Mucosa of descending colon (tissue), 3 donors: ENCODE data around the gene MLLT10. TPM values are rescaled to one million over a fixed set of nuclear protein-coding genes. Genes with fewer than 3 reads are reported as not detected.

Experiments
- ATAC-seq: fragments of 200-7000 bp; cut with Tn5 transposase; one replicate; pipeline ENCODE4 v1.9.1; 2020; ENCODE audit warnings: mild to moderate bottlenecking, moderate library complexity
- DNase-seq, 3 donors: peaks; one replicate each; pipeline ENCODE4 v3.0.0-alpha.2; 2020
- H3K36me3 ChIP-seq: fragments of 200-600 bp; one replicate; pipeline ENCODE4 v1.8.0; 2021; ENCODE audit warnings: low read depth, mild to moderate bottlenecking
- H3K4me1 ChIP-seq: fragments of 200-600 bp; one replicate; pipeline ENCODE4 v1.8.0; 2021; ENCODE audit warnings: low read depth, mild to moderate bottlenecking
- H3K4me3 ChIP-seq: fragments of 200-600 bp; one replicate; pipeline ENCODE4 v1.8.0; 2021; ENCODE audit warnings: mild to moderate bottlenecking
- H3K9me3 ChIP-seq: fragments of 200-600 bp; one replicate; pipeline ENCODE4 v1.8.0; 2021; ENCODE audit warnings: mild to moderate bottlenecking
- CTCF ChIP-seq: fragments of 200-600 bp; IDR thresholded peaks from one replicate; pipeline ENCODE4 v1.8.0; 2022; ENCODE audit warnings: antibody characterized with exemption, mild to moderate bottlenecking
- intact Hi-C, 2 donors: fragments of 100-400 bp; cut with DNase I in 1 of 2; cut with micrococcal nuclease in 1 of 2; formaldehyde crosslinking; loops; one replicate each; pipeline versions ENCODE4 v1.11.0 to v1.11.1; 2022; cut with DNase I, micrococcal nuclease
- total RNA-seq, 3 donors: library from RNA; stranded (reverse); fragmentation: NEBNext Ultra II Directional in 2 of 3; extraction: Animal tissue kit (Norgen Biotek cat#: 25700) in 2 of 3; gene quantifications; one replicate each; pipeline versions ENCODE4 v1.2.1 to v1.2.4, GENCODE V29; 2021 to 2023
- donor health status: DM: no; HTN: no; CAD: no; lungs with moderate emphysema.
- donor health status: DM: no; HTN: no; CAD: no.
- donor health status: DM: no; HTN: yes; CAD: no.

MLLT10 gene
- total RNA-seq, 3 donors from 2014 or later, result 29.6 to 43.1 (median 35.8) TPM

DNA sequence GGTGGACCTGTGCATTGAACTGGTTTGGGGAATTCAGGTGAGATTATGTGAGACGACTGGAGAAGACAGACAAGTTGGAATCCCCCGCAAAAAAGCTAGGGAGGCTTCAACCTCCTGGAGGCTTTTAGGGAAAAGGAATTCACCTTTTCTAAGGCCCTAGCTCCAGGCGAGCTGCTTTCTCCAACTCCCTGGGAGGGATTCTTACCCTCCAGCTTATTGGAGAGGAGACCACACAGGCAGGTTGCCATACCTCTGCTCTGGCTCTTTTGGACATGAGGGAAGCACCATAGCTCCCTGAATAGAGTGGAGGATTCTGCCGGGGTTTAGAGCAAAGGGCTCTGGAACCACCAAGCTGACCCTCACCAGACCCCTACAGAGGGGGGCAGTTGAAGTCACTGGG lies 213.8 kb downstream of the MLLT10 start:
- intact Hi-C loops, result no loop called here
- TF ChIP-seq CTCF, result no peak
- no peak for DNase-seq
- H3K4me1 ChIP-seq, result peaks cover 5% of the 10 kb centered on the region
- H3K36me3 ChIP-seq, result no peaks in the 10 kb centered on the region
- ATAC-seq, result no peak
- no peaks in the 10 kb centered on the region for H3K9me3 ChIP-seq
- no peak overlapping the region for H3K4me3 ChIP-seq

- no peaks in the 10 kb centered on the region for H3K36me3 ChIP-seq
- ATAC-seq, result no peak
- no peak overlapping the region for H3K4me3 ChIP-seq
- no peak for TF ChIP-seq CTCF
- intact Hi-C loops, result no loop called here
- H3K4me1 ChIP-seq, result peaks cover 5% of the 10 kb centered on the region
- DNase-seq, result no peak
- no peaks in the 10 kb centered on the region for H3K9me3 ChIP-seq
Measured at GRCh38 chr10:21749788-21750187, 215.8 kb downstream of the MLLT10 start.

- peaks cover 5% of the 10 kb centered on the region for H3K4me1 ChIP-seq
- no peak for TF ChIP-seq CTCF
- H3K4me3 ChIP-seq, result no peak overlapping the region
- H3K36me3 ChIP-seq, result no peaks in the 10 kb centered on the region
- ATAC-seq, result no peak
- no peaks in the 10 kb centered on the region for H3K9me3 ChIP-seq
- intact Hi-C loops, result no loop called here
- DNase-seq, result no peak
Measured at GRCh38 chr10:21750424-21750823, 216.4 kb downstream of the MLLT10 start.

GRCh38 chr10:21751341-21752310 lies 217.6 kb downstream of the MLLT10 start:
- TF ChIP-seq CTCF, result no peak
- H3K4me3 ChIP-seq, result no peak overlapping the region
- DNase-seq, result peak in 2 of 3 donors; percentile 54 to 57
- peak; percentile 75 for ATAC-seq
- H3K4me1 ChIP-seq, result peaks cover 5% of the 10 kb centered on the region
- intact Hi-C loops, result no loop called here
- peaks cover 2% of the 10 kb centered on the region for H3K36me3 ChIP-seq
- H3K9me3 ChIP-seq, result no peaks in the 10 kb centered on the region

DNA sequence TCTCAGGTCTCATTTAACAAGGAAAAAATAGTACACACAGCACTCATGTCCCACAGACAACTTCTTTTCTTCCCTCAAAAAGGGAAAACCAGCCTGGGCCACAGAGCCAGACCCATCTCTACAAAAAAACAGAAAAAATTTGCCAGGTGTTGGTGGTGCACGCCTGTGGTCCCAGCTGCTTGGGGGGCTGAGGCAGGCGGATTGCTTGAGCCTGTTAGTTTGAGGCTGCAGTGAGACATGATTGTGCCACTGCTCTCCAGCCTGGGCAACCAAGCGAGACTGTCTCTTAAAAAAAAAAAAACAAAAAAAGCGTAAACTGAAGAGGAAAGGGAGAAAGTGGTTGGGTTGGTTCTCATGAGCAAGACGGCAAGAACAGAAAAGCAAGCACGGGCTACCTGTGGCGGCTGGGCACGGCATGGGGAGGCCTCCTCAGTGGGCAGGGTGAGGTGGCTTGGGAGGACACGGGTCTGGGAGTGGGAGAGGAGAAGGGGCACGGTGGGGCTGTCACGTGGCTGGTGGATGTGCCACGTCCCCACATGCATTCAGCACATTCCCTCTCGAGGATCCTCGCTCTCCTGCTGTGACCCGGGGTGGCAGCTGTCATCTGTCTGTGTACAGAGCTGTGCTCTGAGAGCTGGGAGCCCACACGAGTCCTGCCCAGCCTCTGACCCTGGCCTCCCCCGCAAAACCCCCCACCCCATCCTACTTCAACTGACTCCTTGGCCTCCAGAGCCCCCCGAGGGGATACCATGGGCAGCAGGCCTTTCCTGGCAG lies 219.7 kb downstream of the MLLT10 start:
- H3K4me1 ChIP-seq, result peaks cover 5% of the 10 kb centered on the region
- ATAC-seq, result no peak
- intact Hi-C loops, result no loop called here
- no peak for TF ChIP-seq CTCF
- H3K4me3 ChIP-seq, result no peak overlapping the region
- no peaks in the 10 kb centered on the region for H3K9me3 ChIP-seq
- DNase-seq, result no peak
- H3K36me3 ChIP-seq, result peaks cover 2% of the 10 kb centered on the region
